Measurements from ENCODE around the gene ZNF548.

ZNF548 gene

DNA sequence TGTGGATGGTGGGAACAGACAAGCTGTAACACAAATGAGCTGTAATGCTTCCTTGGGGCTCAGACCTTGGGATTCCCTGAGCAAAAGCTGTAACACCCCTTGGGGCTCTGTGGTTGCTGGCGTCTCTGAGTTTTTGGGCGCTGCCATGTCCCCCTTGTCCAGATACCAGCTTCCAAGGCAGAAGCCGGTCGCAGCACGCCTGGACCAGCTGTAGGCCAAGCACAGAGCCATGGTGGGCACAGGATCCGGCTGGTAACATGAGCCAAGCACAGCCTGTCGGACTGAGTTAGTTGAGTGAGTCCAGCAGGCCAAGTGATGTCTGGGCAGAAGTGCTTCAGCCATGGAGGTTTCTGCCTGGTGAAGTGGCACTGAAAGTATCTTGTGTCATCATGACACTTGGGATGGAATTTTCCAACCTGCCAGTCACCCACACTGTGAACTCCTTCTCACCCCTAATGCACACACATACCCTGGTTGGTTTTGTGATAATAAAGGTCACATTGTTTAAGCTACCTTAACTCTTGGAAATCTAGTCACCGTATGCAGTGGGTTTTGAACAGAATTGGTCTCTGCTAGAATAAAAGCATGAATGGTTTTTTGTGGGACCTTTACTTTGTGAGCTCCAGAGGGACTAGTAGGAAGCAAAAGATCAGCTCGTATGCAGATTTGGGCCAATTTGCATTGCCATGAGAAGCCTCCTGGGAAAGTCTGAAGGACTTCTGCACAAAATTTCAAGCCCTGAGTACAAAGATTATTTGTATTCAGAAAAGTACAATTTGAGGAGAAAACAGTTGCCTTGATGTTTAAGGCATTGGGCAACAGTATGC is 14.3 kb downstream of the ZNF548 start:
- no peak for DNase-seq

DNA sequence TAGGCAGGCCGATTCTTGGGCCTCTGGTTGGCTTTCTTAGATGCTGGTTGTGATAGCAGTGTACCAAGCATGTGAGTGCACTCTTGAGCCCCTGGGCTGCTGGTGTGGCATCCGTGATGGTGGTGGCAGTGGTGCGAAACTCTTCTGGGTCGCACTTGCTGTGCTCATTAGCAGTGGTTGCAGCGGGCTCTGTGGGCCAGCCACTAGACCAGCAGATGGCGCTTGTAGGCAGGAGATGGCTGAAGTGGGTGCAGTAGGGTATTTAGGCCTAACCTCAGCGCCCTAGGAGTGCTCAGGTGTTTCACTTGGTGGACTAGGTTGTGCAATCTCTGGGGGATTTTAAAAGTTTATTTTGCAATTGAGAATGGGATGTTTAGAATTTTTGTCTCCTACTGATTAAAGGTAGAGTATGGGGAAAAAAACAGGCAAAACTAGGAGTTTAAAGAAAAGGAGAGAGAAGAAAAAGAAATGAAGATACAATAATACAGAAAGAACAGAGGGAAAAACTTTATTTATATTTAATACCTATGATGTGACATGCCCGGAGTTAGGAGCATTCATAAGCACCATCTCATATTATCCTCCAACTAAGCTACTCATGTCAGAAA is 17.0 kb downstream of the ZNF548 start:
- peak; percentile 15 for DNase-seq

DNA sequence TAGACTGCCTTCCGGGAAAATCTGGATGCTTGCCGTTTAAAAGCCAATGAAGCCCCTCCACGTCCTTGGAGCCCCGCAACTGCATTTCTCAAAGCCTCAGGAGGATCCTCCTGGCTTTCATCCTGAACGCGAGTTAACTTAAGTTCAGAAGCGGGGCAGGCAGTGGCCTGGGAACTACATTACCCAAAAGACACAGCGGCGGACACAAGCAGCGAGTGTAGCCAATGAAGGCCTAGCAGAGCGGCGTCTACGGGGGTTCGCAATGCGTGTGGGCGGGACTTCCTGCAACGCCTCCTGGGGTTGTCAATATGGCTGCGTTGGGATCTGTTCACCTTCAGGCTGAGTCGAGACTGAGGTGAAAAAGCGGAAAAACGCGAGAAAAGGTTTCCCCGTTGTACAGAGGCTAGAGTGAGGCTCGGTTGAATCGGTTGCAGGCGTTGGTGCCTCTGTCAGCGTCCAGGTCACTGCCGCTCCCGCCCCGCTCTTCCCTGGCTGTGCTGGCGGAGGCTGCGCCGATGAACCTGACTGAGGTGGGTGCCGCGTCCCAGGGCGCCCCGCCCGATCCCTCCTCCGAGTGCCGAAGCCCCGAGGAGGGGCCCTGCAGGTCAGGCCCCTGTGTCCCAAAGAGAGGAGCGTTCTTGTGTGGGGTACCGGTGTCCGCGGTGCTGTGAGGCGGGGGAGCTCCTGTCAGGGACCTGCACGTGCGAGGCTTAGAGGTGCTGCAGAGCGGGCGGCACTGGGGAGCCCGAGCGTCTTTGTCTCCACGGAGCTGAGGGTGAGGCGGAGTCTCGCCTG is 21.4 kb downstream of the ZNF548 start, which contains the start of gene ZNF17:
Gene ZNF17 (plus strand): TSS at position 285 of the 795 bp plus-strand sequence. CDS start 2,455 bp downstream, outside the sequence.
- peak; percentile 90 for DNase-seq

DNA sequence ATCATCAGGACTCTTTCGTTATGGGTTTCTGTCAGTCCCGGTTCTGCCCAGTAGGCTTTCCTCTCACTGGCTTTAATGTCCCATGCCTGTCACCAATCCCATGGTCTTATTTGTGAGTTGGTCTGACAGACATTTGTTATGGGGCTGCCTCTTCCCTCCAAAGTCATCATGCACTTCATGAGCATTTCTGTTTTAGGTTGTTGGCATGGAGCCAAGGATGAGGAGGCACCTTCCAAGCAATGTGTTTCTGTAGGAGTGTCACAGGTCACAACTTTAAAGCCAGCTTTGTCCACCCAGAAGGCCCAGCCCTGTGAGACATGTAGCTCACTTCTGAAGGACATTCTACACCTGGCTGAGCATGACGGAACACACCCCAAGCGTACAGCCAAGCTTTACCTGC is 29.8 kb downstream of the ZNF548 start:
- DNase-seq: no peak

DNA sequence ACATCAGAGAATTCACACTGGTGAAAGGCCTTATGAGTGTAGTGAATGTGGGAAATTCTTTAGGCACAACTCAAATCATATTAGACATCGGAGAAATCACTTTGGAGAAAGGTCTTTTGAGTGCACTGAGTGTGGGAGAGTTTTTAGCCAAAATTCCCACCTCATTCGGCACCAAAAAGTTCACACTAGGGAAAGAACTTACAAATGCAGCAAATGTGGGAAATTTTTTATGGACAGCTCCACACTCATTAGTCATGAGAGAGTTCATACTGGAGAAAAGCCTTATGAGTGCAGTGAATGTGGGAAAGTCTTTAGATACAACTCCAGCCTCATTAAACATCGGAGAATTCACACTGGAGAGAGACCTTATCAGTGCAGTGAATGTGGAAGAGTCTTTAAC is 31.4 kb downstream of the ZNF548 start:
- no peak for DNase-seq

DNA sequence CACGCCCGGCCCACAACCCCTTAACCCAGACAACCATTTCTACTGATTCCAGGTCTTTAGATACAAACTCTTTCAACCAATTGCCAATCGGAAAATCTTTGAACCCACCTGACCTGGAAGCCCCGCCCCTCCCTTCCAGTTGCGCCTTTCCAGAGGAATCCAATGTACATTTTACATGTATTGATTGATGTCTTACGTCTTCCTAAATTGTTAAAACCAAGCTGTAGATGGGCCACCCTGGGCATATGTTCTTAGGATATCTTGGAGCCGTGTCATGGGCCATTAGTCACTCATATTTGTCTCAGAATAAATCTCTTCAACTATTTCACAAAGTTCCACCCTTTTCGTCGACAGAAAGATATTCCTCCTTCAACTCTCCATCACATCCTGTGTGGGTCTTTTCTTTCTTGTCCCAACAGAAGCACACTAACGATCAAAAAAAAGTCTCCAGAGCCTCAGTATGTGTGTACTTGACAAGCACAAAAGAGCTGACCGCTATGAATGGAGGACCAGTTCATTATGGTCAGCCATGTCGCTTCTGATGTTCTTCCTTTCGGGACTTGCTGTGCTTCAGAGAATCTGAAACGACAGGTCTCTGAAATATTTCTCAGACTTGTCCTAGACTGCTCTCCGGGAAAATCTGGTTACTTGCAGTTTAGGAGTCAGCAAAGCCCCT is 44.9 kb downstream of the ZNF548 start:
- peak; percentile 6 for DNase-seq

DNA sequence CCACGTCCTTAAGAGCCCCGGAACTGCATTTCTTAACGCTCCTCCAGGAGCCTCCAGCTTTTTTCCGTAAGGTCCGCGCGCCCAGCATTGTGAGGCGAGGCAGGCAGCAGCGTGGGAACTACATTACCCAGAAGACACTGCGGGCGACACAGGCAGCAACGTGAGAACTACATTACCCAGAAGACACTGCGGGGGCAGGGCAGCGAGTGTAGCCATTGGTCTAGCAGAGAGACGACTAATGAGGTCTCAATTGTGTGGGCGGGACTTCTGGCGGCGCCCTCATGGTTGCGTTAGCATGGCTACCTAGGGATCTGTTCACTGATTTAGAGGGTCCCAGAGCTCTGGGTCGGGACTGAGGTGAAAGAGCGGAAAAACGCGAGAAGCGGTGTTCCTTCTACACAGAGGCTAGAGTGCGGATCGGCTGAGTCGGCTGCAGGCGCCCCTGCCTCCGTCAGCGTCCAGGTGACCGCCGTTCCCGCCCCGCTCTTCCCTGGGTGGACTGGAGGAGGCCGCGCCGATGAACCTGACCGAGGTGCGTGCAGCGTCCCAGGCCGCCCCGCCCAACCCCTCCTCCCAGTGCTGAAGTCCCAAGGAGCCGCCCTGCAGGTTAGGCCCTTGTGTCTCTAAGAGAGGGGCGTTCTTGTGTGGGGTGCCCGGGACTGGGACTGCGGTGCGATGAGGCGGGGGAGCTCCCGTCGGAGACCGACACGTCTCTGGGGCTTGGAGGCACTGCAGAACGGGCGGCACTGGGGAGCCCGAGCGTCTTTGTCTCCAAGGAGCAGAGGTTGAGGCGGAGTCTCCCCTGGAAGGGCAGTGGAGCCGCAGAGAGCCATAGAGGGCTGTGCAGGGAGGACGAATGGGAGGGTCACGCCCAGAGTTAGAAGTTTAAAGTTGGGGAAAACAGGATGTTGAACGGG is 45.7 kb downstream of the ZNF548 start, which contains the start of gene ZNF749:
Gene ZNF749 (plus strand): TSS at position 264 of the 917 bp plus-strand sequence. CDS start 254 bp downstream, at position 518.
- peak; percentile 98 for DNase-seq

DNA sequence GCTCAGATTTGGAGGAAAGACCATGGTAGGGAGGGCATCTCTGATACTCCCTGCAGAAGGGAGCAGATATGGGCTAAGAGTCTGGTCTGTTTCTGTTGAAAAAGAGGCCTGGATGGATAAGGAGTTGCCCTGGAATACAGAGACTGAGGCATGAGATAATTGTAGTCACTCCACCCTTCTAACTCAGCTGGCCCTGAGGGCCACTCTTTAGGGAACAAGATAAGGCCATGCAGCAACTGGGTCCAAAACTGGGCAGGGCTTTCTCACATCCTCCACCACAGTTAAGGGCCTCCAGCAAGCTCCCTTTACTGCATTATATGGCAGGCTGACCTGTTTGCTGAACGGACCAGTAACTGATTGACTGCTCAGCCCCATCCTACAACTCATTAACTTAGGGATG is 46.8 kb downstream of the ZNF548 start:
- no peak for DNase-seq

DNA sequence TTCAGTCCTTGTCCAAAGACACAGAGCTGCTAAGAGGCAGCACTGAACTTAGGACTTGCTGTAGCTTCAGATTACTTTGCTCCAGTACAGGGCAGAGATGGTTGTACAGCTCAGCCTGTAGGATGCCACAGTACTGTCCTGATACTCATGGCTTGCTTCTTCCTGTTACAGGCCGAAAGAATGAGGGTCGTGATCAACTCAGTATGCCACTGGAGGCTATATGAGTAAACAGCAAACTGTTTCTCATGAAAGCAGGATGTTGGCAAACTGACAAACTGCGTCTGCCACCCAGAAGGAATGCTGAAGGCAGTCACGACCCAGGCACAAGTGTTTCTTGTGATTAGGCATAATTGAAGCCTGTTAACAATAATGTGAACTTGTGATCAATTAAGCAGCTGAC is 48.3 kb downstream of the ZNF548 start:
- no peak for DNase-seq

DNA sequence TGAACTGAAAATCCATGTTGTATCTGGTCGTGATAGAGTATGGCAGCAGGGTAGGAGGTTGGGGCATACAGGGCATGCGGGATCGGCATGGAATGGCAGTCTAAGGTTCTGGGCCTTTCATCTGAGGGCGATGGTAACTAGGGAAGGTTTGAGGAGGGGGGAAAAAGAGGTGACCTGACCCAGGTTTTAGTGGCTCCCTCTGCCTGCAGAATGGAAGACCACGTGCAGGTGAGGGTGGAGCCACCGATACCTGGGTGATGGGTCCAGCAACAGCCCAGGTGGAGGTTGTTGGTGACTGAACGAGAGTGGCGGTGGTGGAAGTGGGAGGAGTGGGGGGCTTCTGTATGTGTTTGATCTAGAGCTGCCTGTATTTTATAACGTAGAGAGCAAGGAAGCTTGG is 49.3 kb downstream of the ZNF548 start:
- DNase-seq: no peak

DNA sequence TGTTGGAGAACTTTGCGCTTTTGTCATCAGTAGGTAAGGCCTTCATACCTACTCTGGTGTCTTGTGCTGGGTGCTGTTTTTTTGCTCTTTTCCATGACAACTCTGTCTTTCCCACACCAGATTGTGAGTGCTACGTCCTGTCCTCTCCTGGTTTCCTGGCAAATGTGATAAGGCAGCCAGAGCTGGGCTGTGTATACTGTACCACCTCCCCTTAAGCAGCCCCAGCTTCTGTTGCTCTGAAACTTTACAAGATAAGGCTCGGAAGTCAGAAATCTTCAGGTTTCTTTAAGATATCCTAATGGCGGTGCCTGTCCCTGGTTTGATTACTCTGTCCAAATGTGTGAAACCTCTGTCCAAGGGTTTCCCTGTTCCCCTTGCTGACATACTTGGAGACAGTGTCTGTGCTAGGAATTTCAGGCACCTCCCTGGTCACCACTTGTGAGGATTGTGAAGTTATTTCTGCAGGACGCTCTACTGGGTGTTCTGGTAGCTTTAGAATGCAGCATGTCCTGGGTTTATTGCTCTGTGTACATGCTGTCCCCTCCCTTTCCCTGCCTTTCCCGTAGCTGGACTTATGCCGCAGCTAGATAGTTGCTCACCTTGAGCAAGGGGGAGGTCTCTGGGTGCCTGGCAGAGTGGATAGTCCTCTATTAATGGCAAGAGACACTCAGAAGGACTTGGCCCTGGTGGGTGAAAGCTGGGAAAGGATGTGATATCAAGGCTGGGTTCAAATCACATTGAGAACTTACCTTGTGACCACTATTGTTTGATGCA is 52.5 kb downstream of the ZNF548 start:
- no peak for DNase-seq

DNA sequence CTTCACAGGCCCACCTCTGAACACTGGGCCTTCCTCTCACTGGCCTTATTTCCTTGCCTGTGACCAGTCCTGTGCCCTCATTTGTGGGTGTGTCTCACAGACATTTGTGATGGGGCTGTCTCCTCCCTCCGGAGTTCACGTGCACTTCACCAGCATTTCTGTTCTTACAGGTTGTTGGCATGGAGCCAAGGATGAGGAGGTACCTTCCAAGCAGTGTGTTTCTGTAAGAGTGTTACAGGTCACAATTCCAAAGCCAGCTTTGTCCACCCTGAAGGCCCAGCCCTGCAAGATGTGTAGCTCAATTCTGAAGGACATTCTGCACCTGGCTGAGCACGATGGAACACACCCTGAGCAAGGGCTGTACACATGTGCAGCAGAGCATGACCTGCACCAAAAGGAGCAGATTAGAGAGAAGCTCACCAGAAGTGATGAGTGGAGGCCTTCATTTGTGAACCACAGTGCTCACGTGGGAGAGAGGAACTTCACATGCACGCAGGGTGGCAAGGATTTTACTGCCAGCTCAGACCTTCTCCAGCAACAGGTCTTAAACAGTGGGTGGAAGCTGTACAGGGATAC is 53.6 kb downstream of the ZNF548 start:
- DNase-seq: no peak

DNA sequence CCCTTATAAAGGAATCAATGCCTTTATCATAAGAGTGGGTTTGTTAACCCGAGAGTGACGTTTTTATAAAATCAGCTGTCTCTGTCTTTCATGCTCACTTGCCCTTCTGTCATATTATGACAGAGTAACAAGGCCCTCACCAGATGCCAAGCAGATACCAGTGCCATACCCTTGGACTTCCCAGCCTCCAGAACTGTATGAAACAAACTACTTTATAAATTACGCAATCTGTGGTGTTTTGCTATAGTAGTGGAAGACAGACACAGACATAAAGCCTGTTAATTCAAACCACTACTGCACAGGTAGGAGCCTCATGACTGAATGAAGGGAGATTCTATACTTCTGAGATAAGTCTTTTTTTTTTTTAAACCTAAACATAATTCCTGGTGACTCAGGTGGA is 62.7 kb downstream of the ZNF548 start:
- no peak for DNase-seq

Measured in fibroblast of skin of right quadriceps (primary cell).